Measurements from ENCODE around the gene FRRS1L. TPM values are rescaled to one million over a fixed set of nuclear protein-coding genes. Genes with fewer than 3 reads are reported as not detected.
"Not testable (repeated sequence)": the region's sequence is repeated elsewhere in the genome, so short reads cannot be mapped to it uniquely, and the experiment has no call there.

Gene FRRS1L
- polyA plus RNA-seq, 3 donors = 2.1 to 2.9 (median 2.4) TPM

GRCh38 chr9:109134167-109134578 lies 32.9 kb downstream of the FRRS1L start:
- no peak for DNase-seq

GRCh38 chr9:109133533-109133932 lies 33.5 kb downstream of the FRRS1L start:
- no peak for DNase-seq

GRCh38 chr9:109132567-109133021 lies 34.5 kb downstream of the FRRS1L start:
- peak; percentile 27 for DNase-seq

- DNase-seq = no peak
Observed at GRCh38 chr9:109129470-109130197, 37.4 kb downstream of the FRRS1L start.

- not testable (repeated sequence) for DNase-seq
Observed at GRCh38 chr9:109126671-109127070, 40.4 kb downstream of the FRRS1L start.

- no peak for DNase-seq
Observed at GRCh38 chr9:109124121-109124520, 42.9 kb downstream of the FRRS1L start.

- no peak for DNase-seq
Observed at GRCh38 chr9:109122726-109123621, 44.1 kb downstream of the FRRS1L start.

GRCh38 chr9:109121232-109121796 lies 45.7 kb downstream of the FRRS1L start:
- no peak for DNase-seq

GRCh38 chr9:109120204-109120789 lies 46.8 kb downstream of the FRRS1L start:
- DNase-seq = no peak

GRCh38 chr9:109119439-109120203 lies 47.4 kb downstream of the FRRS1L start, which contains the start of gene TMEM245:
TSS of gene TMEM245 (minus strand) at chr9:109119947. CDS start at chr9:109119913, 34 bp downstream.
- DNase-seq = peak; percentile 99

GRCh38 chr9:109118808-109119438 lies 48.1 kb downstream of the FRRS1L start:
- peak; percentile 16 for DNase-seq

GRCh38 chr9:109117856-109118807 lies 48.9 kb downstream of the FRRS1L start:
- peak; percentile 33 for DNase-seq

- DNase-seq = no peak
Observed at GRCh38 chr9:109115931-109116526, 51.0 kb downstream of the FRRS1L start.

GRCh38 chr9:109114670-109115069 lies 52.4 kb downstream of the FRRS1L start:
- no peak for DNase-seq

- no peak for DNase-seq
Observed at GRCh38 chr9:109113892-109114609, 53.0 kb downstream of the FRRS1L start.

GRCh38 chr9:109113254-109113653 lies 53.8 kb downstream of the FRRS1L start:
- peak; percentile 46 for DNase-seq

GRCh38 chr9:109110329-109111021 lies 56.6 kb downstream of the FRRS1L start:
- no peak for DNase-seq

GRCh38 chr9:109109967-109110328 lies 57.1 kb downstream of the FRRS1L start:
- DNase-seq = peak; percentile 14

Measured in renal pelvis (tissue), 4 donors.